Upper lobe of left lung (tissue), 6 donors: ENCODE data around the gene NBEA. TPM values are rescaled to one million over a fixed set of nuclear protein-coding genes. Genes with fewer than 3 reads are reported as not detected.

ENCODE experiments used
- ATAC-seq, 2 donors: fragments of 200-7000 bp; cut with Tn5 transposase; one replicate each; pipeline ENCODE4 v1.9.1; 2022; ENCODE audit warnings: mild to moderate bottlenecking in 2 of 2, moderate library complexity in 2 of 2; ENCODE audit not compliant: low FRiP score in 2 of 2
- DNase-seq, 2 donors: peaks; one replicate each; pipeline ENCODE4 v3.0.0-alpha.2; 2019 to 2020
- H3K27ac ChIP-seq, 4 donors: fragments of 200-600 bp; sonication (generic); one replicate each; pipeline ENCODE4 v1.5.1; 2016 to 2019
- H3K27me3 ChIP-seq, 4 donors: fragments of 200-600 bp; sonication (generic); one replicate each; pipeline ENCODE4 v1.5.1; 2017 to 2019
- H3K36me3 ChIP-seq, 4 donors: fragments of 200-600 bp; sonication (generic); one replicate each; pipeline ENCODE4 v1.5.1; 2016 to 2019
- H3K4me1 ChIP-seq, 4 donors: fragments of 200-600 bp; sonication (generic); one replicate each; pipeline ENCODE4 v1.5.1; 2018 to 2019
- H3K4me3 ChIP-seq, 4 donors: fragments of 200-600 bp; sonication (generic); one replicate each; pipeline ENCODE4 v1.5.1; 2017 to 2019; ENCODE audit warnings: mild to moderate bottlenecking in 2 of 4, moderate library complexity in 1 of 4
- H3K9me3 ChIP-seq, 4 donors: fragments of 200-600 bp; sonication (generic); one replicate each; pipeline ENCODE4 v1.5.1; 2018 to 2019
- CTCF ChIP-seq, 6 experiments: fragments of 450-650 bp in 4 of 6; fragments of 200-600 bp in 2 of 6; sonication (generic) in 2 of 6; IDR thresholded peaks; one replicate each; pipeline ENCODE4 v1.5.1; 2016 to 2019; ENCODE audit warnings: antibody characterized with exemption in 6 of 6
- EP300 ChIP-seq, 4 donors: sonication (generic); formaldehyde crosslinking; IDR thresholded peaks; one replicate each; pipeline ENCODE4 v1.5.1; 2017; ENCODE audit warnings: antibody characterized with exemption in 4 of 4, control low read depth in 2 of 4
- POLR2A ChIP-seq, 4 donors: fragments of 450-650 bp; IDR thresholded peaks; one replicate each; pipeline ENCODE4 v1.5.1; 2016 to 2017; ENCODE audit warnings: antibody characterized with exemption in 4 of 4, mild to moderate bottlenecking in 2 of 4
- POLR2AphosphoS5 ChIP-seq, 2 donors: sonication (generic); formaldehyde crosslinking; IDR thresholded peaks; one replicate each; pipeline ENCODE4 v1.5.1; 2017; ENCODE audit warnings: antibody characterized with exemption in 2 of 2
- WGBS, 2 donors: methylation state at CpG; one replicate each; pipeline ENCODE4 v1.1.5; 2017 to 2018; 5-methylcytosine and 5-hydroxymethylcytosine counted together
- total RNA-seq, 6 donors: library from RNA; depleted of rRNA in 4 of 6; stranded (reverse); fragments of >200 nt in 4 of 6; gene quantifications; one replicate each; pipeline versions ENCODE4 v1.1.0 to v1.2.1, GENCODE V29; 2016 to 2021
- donor health status: DM: no; HTN: no; CAD: no; lungs with moderate emphysema.
- donor health status: DM: no; HTN: yes; CAD: no; lungs with severe emphysema.

NBEA gene
- total RNA-seq, 6 donors from 2014 or later: 2.7 to 21.4 (median 5.5) TPM

GRCh38 chr13:35283856-35284255, 341.8 kb downstream of the NBEA start:
- Histone ChIP-seq H3K36me3 (no peaks in the 10 kb centered on the region), H3K4me3 (no peak overlapping the region), H3K4me1 (no peaks in the 10 kb centered on the region), H3K27me3 (no peaks in the 10 kb centered on the region), H3K9me3 (no peaks in the 10 kb centered on the region), H3K27ac (no peak overlapping the region)
- 52 to 63% methylated on average over 1 of the region's 1 CpG for whole genome bisulfite sequencing, 2 donors
- ATAC-seq (no peak), DNase-seq (no peak)
- TF ChIP-seq POLR2A (IDR thresholded peaks at IDR 0.05) (no peak), EP300 (IDR thresholded peaks at IDR 0.05) (no peak), POLR2AphosphoS5 (IDR thresholded peaks at IDR 0.05) (no peak), CTCF (IDR thresholded peaks at IDR 0.05) (no peak)

- DNase-seq: no peak
- WGBS, 2 donors: 68 to 76% methylated on average over 4 of the region's 4 CpGs
- no peak for ATAC-seq
- TF ChIP-seq EP300 (IDR thresholded peaks at IDR 0.05) (no peak), POLR2AphosphoS5 (IDR thresholded peaks at IDR 0.05) (no peak), CTCF (IDR thresholded peaks at IDR 0.05) (no peak), POLR2A (IDR thresholded peaks at IDR 0.05) (no peak)
- no peaks in the 10 kb centered on the region for H3K4me1 ChIP-seq
- no peak overlapping the region for H3K27ac ChIP-seq
- no peaks in the 10 kb centered on the region for H3K9me3 ChIP-seq
- no peak overlapping the region for H3K4me3 ChIP-seq
- no peaks in the 10 kb centered on the region for H3K36me3 ChIP-seq
- no peaks in the 10 kb centered on the region for H3K27me3 ChIP-seq
Observed at GRCh38 chr13:35285677-35286076, 343.6 kb downstream of the NBEA start.

GRCh38 chr13:35292329-35292728, 350.3 kb downstream of the NBEA start:
- WGBS, 2 donors: 45 to 86% methylated on average over 1 of the region's 1 CpG
- Histone ChIP-seq H3K4me1 (no peaks in the 10 kb centered on the region), H3K36me3 (no peaks in the 10 kb centered on the region), H3K27me3 (no peaks in the 10 kb centered on the region), H3K9me3 (no peaks in the 10 kb centered on the region), H3K27ac (no peak overlapping the region), H3K4me3 (no peak overlapping the region)
- TF ChIP-seq CTCF (IDR thresholded peaks at IDR 0.05): no peak
- no peak for TF ChIP-seq EP300 (IDR thresholded peaks at IDR 0.05)
- no peak for TF ChIP-seq POLR2AphosphoS5 (IDR thresholded peaks at IDR 0.05)
- TF ChIP-seq POLR2A (IDR thresholded peaks at IDR 0.05): no peak
- ATAC-seq (no peak), DNase-seq (no peak)

- ATAC-seq (no peak), DNase-seq (no peak)
- Histone ChIP-seq H3K9me3 (no peaks in the 10 kb centered on the region), H3K4me1 (no peaks in the 10 kb centered on the region), H3K27me3 (no peaks in the 10 kb centered on the region), H3K27ac (no peak overlapping the region), H3K36me3 (no peaks in the 10 kb centered on the region), H3K4me3 (no peak overlapping the region)
- TF ChIP-seq POLR2AphosphoS5 (IDR thresholded peaks at IDR 0.05): no peak
- no peak for TF ChIP-seq POLR2A (IDR thresholded peaks at IDR 0.05)
- TF ChIP-seq CTCF (IDR thresholded peaks at IDR 0.05): no peak
- TF ChIP-seq EP300 (IDR thresholded peaks at IDR 0.05): no peak
Observed at GRCh38 chr13:35293579-35294226, 351.6 kb downstream of the NBEA start.

GRCh38 chr13:35309706-35310105, 367.6 kb downstream of the NBEA start:
- no peak for ATAC-seq
- no peak for DNase-seq
- 82 to 88% methylated on average over 2 of the region's 2 CpGs for WGBS, 2 donors

More at GRCh38 chr13:35309706-35310105, 367.6 kb downstream of the NBEA start:
- no peaks in the 10 kb centered on the region for H3K4me1 ChIP-seq
- H3K27me3 ChIP-seq: no peaks in the 10 kb centered on the region
- no peaks in the 10 kb centered on the region for H3K36me3 ChIP-seq
- no peaks in the 10 kb centered on the region for H3K9me3 ChIP-seq
- H3K27ac ChIP-seq: no peak overlapping the region
- no peak for TF ChIP-seq POLR2AphosphoS5 (IDR thresholded peaks at IDR 0.05)
- TF ChIP-seq CTCF (IDR thresholded peaks at IDR 0.05): no peak
- no peak for TF ChIP-seq POLR2A (IDR thresholded peaks at IDR 0.05)
- no peak for TF ChIP-seq EP300 (IDR thresholded peaks at IDR 0.05)
- no peak overlapping the region for H3K4me3 ChIP-seq
